Tibial nerve (tissue), 4 donors: Measurements from ENCODE around the gene ZNF213.

Experiments used
- EP300 ChIP-seq, 2 donors: sonication (generic); formaldehyde crosslinking; IDR thresholded peaks; one replicate each; pipeline ENCODE4 v1.6.1; 2017; ENCODE audit warnings: antibody characterized with exemption in 2 of 2, mild to moderate bottlenecking in 1 of 2
- POLR2A ChIP-seq, 2 donors: fragments of 450-650 bp; IDR thresholded peaks; one replicate each; pipeline ENCODE4 v1.6.1; 2017; ENCODE audit warnings: antibody characterized with exemption in 2 of 2, mild to moderate bottlenecking in 2 of 2, moderate library complexity in 2 of 2
- TF ChIP-seq, protein P1 (sequence below), 5 experiments: fragments of 200-600 bp in 3 of 5; fragments of 450-650 bp in 2 of 5; sonication (generic) in 3 of 5; IDR thresholded peaks; one replicate each; pipeline ENCODE4 v1.5.1; 2016 to 2019; ENCODE audit warnings: antibody characterized with exemption in 5 of 5, mild to moderate bottlenecking in 3 of 5, moderate library complexity in 2 of 5

DNA sequence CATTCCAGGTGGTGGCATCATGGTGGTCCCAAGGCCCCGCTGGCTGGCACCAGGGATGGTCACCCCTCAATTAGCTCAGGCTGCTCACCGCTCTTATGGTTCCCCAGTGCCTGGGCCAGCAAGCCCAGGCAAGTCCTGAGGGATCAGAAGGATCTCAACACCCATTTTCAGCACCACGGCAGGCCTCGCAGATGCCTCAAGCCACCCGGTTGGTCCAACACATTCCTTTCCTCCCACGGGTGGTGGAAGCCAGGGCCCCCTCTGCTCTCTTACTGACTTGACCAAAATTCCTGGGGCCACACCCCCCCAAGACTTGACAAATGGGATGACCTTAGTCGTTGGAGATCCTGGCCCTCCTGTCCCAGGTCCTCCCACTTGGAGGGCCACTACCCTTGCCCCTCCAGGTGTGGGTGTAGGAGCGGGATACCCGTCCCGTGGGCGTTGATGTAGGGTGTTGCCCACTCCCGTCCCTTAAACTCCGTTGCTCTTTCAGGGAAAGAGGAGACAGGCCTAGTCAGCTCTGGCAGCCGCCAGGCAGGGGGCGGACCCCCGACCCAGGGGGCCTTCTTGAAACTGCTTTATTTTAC lies 16.5 kb upstream of the ZNF213 start:
- TF ChIP-seq, protein P1, sequence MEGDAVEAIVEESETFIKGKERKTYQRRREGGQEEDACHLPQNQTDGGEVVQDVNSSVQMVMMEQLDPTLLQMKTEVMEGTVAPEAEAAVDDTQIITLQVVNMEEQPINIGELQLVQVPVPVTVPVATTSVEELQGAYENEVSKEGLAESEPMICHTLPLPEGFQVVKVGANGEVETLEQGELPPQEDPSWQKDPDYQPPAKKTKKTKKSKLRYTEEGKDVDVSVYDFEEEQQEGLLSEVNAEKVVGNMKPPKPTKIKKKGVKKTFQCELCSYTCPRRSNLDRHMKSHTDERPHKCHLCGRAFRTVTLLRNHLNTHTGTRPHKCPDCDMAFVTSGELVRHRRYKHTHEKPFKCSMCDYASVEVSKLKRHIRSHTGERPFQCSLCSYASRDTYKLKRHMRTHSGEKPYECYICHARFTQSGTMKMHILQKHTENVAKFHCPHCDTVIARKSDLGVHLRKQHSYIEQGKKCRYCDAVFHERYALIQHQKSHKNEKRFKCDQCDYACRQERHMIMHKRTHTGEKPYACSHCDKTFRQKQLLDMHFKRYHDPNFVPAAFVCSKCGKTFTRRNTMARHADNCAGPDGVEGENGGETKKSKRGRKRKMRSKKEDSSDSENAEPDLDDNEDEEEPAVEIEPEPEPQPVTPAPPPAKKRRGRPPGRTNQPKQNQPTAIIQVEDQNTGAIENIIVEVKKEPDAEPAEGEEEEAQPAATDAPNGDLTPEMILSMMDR (IDR thresholded peaks at IDR 0.05) = no peak
- TF ChIP-seq POLR2A (IDR thresholded peaks at IDR 0.05) (no peak), EP300 (IDR thresholded peaks at IDR 0.05) (no peak)
